Stimulated activated CD8-positive, alpha-beta memory T cell treated with anti-CD3 and anti-CD28 coated beads, Interleukin-15, amount 100 ng/mL, for 4 hours (primary cell): ENCODE measurements around the gene TCF12.

Source experiments
- DNase-seq, 2 donors: peaks; one replicate each; pipeline ENCODE4 v3.0.0-alpha.2; 2020; ENCODE audit warnings: low read depth in 2 of 2

TCF12 gene

GRCh38 chr15:57251941-57252340 is 333.5 kb downstream of the TCF12 start:
- DNase-seq: no peak

DNA sequence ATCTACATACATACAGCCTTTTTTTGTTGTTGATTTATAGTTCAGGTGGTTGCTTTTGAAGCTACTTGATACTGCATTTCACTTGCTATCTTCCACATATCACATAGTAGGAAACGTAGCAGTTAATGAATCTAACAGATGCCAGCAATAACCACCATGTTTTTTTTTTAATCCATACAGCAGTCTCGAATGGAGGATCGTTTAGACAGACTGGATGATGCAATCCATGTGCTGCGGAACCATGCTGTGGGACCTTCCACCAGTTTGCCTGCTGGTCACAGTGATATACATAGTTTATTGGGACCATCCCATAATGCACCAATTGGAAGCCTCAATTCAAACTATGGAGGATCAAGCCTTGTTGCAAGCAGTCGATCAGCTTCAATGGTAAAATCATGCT is 334.6 kb downstream of the TCF12 start:
- DNase-seq: no peak

DNA sequence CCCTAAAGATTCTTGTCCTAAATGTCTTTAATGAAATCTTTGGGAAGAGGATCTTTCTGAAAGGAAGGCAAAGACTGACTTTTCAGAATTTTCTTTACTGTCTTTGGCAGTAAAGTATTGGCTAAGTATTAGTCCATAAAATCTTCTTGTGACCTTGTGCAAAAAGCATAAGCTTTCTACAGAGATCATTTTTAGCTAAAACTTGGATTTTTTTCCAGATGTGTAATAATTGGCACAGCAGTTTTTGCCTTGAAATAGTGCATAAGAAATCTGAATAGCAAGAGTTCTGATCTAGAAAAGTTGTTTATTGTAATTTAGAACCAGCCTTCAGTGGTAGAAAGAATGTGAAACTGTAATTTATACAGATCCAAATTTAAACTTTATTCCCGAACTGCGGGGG is 335.1 kb downstream of the TCF12 start:
- no peak for DNase-seq

DNA sequence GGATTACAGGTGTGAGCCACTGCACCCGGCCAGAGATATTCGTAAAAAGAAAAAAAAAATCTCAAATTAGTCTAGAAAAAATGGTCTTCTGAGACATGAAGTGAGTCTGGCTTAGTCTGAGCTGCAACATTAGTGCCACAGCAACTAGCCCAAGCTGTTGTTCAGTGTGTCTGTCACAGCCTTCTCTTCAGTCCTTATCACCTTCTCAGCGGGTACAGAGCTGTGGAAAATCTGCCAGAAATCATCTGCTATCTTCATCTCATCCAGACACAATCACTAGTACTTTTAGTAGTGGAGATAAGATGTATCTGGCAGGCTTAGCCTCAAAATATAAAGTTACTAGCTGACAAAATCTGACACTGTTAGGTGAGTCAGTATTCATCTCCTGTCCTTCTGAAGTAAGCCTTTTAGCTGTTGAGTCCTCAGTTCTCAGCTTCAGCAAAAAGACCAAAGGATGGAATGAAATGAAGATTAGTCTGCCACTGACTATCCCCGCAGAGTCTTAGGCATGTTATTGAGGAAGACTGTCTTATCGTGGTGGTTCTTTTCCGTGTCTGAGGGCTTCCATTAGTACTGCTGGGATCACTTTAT is 337.4 kb downstream of the TCF12 start:
- DNase-seq: no peak

DNA sequence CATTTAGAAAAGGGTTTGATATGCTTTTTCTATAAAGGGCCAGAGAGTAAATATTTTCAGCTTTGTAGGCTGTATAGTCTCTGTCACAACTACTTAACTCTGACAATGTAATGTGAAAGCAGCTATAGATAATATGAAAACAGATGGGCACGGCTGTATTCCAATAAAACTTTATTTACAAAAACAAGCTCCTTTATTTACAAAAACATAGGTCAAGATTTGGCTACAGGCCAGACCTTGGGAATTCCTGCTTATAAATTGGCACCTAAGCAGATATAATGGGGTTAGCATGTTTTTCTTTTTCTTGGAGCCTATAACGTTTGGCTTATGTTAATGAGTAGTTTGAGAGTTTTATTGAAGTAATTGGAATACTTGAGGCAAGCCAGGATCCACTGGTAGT is 338.5 kb downstream of the TCF12 start:
- no peak for DNase-seq

DNA sequence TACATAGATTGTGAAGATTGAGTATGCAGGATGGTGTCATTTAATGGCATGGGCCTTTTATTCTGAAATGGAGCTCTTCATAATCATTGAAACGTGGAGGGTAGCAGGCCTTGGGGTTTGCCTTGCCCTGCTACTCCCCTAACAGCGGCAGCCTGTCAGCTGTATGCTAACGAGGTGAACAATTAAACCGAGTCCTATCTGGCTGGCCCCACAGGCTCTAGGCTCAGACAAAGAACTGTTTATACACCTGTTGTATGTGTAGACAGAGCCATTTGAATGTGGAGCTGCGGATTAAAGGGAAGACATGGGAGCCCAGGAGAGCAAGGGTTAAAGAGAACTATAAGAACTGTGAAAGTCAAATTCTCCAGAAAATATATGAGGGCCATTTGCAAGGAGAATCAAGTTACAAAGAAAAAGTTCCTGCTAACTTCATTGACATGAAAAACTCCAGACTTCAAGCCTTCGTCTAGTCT is 341.2 kb downstream of the TCF12 start:
- no peak for DNase-seq

GRCh38 chr15:57263520-57263919 is 345.1 kb downstream of the TCF12 start:
- no peak for DNase-seq

DNA sequence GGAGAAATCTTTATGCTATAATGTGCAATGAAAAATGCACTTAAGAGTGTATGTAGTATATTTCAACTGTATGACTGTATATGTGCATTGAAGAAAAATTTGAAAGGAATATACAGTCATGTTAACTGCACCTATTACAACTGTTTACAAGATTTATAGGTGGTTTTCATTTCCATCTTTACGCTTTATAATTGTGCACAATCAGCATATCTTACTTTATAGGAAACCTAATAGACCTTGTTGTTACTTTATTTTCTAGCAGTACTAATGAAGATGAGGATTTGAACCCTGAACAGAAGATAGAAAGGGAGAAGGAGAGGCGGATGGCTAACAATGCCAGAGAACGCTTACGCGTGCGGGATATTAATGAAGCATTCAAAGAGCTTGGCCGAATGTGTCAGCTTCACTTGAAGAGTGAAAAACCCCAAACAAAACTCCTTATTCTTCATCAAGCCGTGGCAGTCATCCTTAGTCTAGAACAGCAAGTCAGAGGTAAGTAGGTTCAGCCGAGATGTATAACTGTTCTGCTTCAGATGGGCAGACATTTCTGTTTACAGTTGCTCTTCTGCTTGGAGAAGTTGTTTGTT is 354.4 kb downstream of the TCF12 start:
- DNase-seq: no peak

- no peak for DNase-seq
These were observed 355.0 kb downstream of the TCF12 start for GRCh38 chr15:57273402-57273801.

DNA sequence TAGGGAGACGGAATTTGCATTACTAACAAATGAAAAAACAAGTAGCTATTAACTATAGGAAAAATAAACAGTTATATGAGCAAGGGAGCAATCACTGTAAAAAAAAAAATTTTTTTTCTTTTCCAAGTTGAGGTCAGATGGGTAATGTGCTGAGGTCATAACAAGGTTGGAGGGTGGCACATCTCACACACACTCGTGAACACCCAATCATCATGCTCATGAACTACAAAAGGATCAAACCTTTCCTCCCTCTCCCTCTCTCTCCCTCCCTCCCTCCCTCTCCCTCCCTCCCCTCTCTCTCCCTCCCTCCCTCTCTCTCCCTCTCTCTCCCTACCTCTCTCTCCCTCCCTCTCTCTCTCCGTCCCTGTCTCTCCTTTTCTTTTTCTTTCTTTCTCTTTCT is 360.0 kb downstream of the TCF12 start:
- DNase-seq: no peak

DNA sequence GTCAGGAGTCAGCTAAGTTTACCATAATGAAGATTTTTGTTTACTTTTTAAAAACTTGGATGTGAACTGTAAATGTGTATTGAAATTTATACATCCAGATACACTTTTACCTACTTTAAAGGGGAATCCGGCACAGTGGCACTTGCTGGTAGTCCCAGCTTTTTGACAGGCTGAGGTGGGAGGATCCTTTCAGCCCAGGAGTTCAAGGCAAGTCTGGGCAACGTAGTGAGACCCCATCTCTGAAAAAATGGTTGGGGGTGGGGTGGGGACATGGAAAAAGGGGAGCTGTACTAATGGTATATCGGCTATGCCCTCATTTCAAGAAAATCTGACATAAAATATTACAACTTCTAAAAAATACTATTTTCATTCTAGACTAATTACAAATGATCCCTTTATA is 362.0 kb downstream of the TCF12 start:
- no peak for DNase-seq

GRCh38 chr15:57281321-57281720 is 362.9 kb downstream of the TCF12 start:
- no peak for DNase-seq

DNA sequence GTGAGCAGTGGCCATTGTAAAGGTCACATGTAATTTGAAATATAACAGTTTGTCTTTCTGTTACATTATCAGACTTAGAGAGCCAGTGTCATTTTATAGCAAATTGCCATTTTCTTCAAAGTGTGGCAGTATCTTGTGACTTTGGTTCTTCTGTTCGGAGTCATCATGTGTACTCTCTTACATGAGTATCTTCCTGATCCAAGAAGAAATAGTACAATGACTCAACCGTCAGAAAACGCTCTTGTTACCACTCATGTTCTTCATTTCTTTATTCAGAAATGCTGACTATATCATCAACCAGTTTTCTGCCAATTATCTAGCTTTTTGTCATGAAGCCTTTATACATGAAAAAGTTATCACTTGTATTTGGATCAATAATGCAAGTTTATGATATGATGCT is 364.2 kb downstream of the TCF12 start:
- DNase-seq: no peak

DNA sequence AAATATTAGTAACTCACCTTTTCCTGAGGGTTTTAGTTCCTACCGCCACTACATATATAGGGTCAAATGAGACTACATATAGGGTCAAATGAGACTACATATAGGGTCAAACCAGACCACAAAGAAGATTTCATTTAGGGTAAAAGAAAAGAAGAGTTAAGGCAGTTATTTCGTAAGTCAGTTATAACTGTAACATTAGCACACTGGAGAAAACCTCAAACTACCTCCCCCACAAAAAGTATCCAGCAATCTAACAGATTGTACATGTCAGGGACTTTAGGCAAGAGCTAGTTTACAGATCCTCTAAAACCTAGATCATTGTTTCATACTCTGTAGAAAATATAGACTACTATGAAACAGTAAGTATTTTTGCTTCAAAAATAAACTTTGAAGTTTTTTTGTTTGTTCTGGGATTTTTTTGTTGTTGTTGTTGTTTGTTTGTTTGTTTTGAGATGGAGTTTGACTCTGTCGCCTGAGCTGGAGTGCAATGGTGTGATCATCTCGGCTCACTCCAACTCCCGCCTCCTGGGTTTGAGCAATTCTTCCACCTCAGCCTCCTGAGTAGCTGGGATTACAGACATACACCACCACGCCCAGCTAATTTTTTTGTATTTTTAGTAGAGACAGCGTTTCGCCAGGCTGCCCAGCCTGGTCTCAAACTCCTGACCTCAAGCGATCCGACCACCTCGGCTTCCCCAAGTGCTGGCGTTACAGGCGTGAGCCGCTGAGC is 365.5 kb downstream of the TCF12 start:
- DNase-seq: no peak

DNA sequence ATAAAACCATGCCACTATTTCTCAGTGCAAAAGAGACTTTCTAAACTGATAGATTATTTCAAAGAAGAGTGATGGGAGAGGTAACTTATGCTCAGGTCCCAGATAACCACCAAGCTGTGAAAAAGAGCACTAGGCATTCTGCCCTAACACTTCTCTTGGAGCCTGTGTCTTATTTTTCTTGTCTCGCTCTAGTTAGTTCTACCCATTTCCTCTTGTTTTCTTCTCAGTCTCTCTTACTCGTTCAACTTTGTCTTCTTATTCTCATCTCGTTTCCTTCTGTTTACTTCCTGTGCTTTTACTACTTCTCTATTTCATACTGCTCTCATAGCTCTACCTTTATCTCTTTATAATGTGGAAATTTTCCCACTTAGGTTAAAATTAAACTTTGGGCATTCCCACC is 366.1 kb downstream of the TCF12 start:
- no peak for DNase-seq

- no peak for DNase-seq
These were observed 366.9 kb downstream of the TCF12 start for GRCh38 chr15:57285386-57285785.

DNA sequence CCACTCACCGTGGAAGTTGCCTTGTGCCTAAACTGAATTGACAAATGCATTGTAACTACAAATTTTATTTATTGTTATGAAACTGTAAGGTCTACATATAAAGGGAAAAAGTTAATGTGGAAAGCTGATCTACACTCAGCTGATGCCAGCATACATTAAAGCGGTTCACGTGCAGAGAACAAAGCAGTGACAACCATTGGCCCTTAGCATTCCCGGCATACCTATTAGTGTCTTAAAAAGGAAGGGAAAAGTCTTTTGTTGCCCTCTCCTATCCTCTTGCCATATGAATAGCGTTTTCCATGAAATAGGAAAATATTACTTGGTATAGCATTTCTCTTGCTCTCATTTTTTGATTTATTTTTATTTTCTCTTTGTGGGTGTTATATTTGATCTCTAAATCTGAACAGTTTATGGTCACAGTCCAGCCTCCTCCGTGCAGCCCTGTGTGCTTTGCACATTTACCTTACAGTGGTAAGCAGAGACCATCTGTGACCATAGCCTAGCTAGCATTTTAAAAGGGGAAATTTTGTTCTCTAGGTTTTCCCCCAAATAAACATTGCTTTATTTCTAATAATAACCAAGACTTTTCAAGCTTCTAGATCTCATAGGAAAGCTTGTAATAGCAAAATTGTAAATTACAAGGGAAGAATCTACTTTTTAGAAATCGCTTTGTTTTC is 368.1 kb downstream of the TCF12 start:
- DNase-seq: no peak

DNA sequence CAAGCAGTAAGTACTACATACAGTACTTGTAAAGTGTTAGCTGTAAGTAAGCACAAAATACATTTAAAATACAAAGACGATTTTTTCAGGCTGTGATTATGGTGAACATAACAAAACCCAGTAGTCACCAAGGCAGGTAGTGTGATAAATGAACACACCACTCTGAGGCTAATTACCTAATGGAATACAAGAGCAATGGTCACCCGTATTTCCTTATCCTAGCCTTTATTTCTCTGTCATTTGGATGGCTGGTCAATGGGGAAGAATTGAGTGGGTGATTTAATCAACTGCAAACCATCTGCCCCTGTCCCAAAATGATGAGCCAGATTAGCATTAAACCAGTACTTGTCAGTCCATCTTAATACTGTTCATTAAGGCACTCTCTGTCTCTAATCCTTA is 368.7 kb downstream of the TCF12 start:
- no peak for DNase-seq

- DNase-seq: no peak
These were observed 370.6 kb downstream of the TCF12 start for GRCh38 chr15:57288926-57289580.

DNA sequence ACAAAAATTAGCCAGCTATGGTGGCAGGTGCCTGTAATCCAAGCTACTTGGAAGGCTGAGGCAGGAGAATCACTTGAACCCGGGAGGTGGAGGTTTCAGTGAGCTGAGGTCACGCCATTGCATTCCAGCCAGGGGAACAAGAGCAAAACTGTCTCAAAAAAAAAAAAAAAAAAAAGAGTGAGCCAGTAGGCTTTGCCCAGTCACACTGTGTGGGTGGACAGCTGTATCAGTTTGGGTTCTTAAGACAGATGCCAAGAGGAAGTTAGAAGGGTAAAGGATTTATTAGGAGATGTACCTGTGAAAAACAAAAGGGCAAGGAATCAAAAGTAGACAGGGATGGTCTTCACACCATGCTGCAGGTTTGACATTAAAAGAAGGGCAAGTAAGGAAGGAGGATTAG is 371.7 kb downstream of the TCF12 start:
- no peak for DNase-seq

DNA sequence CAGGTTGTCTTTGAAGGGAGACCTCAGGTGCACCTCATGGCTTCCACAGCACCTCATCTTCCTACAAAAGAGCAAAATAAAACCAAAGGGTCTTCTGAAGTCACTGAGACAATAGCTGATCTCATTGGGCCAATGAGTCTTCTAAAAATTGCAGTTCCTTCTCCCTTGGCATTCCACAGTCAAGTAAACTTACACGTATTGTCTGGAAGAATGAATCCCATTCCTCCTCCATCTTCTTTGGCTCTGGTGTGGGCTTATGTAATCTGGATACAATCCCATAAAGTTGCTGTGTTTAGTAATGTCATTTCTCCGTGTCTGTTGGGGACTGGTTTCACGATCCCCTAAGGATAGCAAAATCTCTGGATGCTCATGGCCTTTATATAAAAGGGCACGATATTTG is 372.4 kb downstream of the TCF12 start:
- DNase-seq: no peak

DNA sequence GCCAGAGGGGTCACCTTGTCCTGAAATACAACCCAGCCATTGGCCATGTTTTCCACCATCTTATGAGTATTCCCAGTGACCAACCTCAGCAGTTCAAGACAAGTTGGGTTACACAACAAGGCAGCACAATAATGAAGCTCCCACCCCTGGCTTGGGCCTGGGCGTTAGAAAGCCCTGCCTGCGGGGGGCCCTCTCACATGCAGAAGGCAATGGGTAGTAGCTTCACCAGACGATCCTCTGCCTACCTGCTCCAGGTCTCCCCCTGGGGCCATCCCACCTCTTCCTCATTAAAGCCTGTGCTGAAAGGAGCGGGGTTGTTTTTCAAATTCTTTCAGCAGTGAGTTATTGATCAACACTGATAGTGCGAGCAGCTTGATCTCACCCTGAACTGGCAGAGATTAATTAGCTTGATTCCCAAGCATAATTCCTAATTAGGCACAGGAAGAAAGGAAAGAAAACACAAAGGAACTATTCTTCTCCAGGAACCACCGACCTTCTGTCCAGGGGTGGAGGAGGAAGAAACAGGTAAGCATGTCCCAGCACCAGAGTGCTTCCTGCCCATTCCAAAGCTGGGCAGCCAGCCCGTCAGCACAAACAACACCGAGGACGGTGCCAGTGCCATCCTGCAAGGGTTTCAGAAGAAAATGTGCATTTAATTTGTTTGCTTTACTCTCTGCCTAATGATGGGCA is 378.2 kb downstream of the TCF12 start:
- DNase-seq: no peak
